ENCODE results near the gene NFAM1.

- TF ChIP-seq CTCF (IDR thresholded peaks at IDR 0.05 in 8 of 11, conservative IDR thresholded peaks at IDR 0.05 in 3 of 11) (no peak), POLR2A (IDR thresholded peaks at IDR 0.05) (no peak), POLR2AphosphoS5 (IDR thresholded peaks at IDR 0.05) (no peak)
These were observed 93.7 kb downstream of the NFAM1 start for GRCh38 chr22:42338479-42338878.
